Liver (tissue), 9 donors: ENCODE measurements around the gene ATAD5. TPM values are rescaled to one million over a fixed set of nuclear protein-coding genes. Genes with fewer than 3 reads are reported as not detected.
"Not testable (repeated sequence)": the region's sequence is repeated elsewhere in the genome, so short reads cannot be mapped to it uniquely, and the experiment has no call there.

Experiments used
- DNase-seq: peaks from one replicate; pipeline ENCODE4 v3.0.0-alpha.2; 2017; ENCODE audit warnings: low spot score
- H3K27ac ChIP-seq, 2 donors: one replicate each; pipeline ENCODE4 v1.7.0; 2013; ENCODE audit warnings: inconsistent platforms in 2 of 2, low read length in 2 of 2, control low read depth in 1 of 2, low read depth in 1 of 2, mild to moderate bottlenecking in 1 of 2
- H3K27me3 ChIP-seq, 4 donors: one replicate each; pipeline versions ENCODE4 v1.6.1 to v1.7.0; 2013; ENCODE audit warnings: low read length in 3 of 4, inconsistent platforms in 1 of 4, mild to moderate bottlenecking in 1 of 4, moderate library complexity in 1 of 4; ENCODE audit not compliant: control insufficient read depth in 4 of 4, insufficient read depth in 4 of 4
- H3K36me3 ChIP-seq, 4 donors: one replicate each; pipeline versions ENCODE4 v1.6.1 to v1.7.0; 2013; ENCODE audit warnings: low read length in 3 of 4, mild to moderate bottlenecking in 3 of 4, low read depth in 1 of 4, moderate library complexity in 1 of 4; ENCODE audit not compliant: control insufficient read depth in 4 of 4, insufficient read depth in 3 of 4
- H3K4me1 ChIP-seq, 4 donors: one replicate each; pipeline versions ENCODE4 v1.6.1 to v1.7.0; 2013; ENCODE audit warnings: low read length in 3 of 4, mild to moderate bottlenecking in 3 of 4, moderate library complexity in 1 of 4; ENCODE audit not compliant: control insufficient read depth in 4 of 4, insufficient read depth in 4 of 4
- H3K4me3 ChIP-seq, 3 donors: one replicate each; pipeline versions ENCODE4 v1.6.1 to v1.7.0; 2013; ENCODE audit warnings: low read length in 3 of 3, control low read depth in 1 of 3, low read depth in 1 of 3, mild to moderate bottlenecking in 1 of 3
- H3K9ac ChIP-seq, 2 donors: one replicate each; pipeline ENCODE4 v1.7.0; 2013; ENCODE audit warnings: low read length in 2 of 2, mild to moderate bottlenecking in 2 of 2, moderate library complexity in 2 of 2, control low read depth in 1 of 2, low read depth in 1 of 2
- H3K9me3 ChIP-seq, 4 donors: one replicate each; pipeline versions ENCODE4 v1.6.1 to v1.7.0; 2013; ENCODE audit warnings: low read length in 3 of 4; ENCODE audit not compliant: control insufficient read depth in 4 of 4
- ATF3 ChIP-seq: IDR thresholded peaks from 2 replicates; pipeline ENCODE4 v1.6.1; 2016; ENCODE audit warnings: antibody characterized with exemption
- CTCF ChIP-seq: fragments of 150-350 bp; IDR thresholded peaks from 2 replicates; pipeline ENCODE4 v1.5.1; 2017; ENCODE audit warnings: improper control_type of control experiment, low read depth, low read length; ENCODE audit not compliant: missing input control
- EGR1 ChIP-seq, 2 donors: IDR thresholded peaks; 2 replicates each; pipeline ENCODE4 v1.6.1; 2016 to 2018; ENCODE audit warnings: antibody characterized with exemption in 2 of 2, low read depth in 2 of 2
- FOXA1 ChIP-seq: IDR thresholded peaks from 2 replicates; pipeline ENCODE4 v1.6.1; 2016; ENCODE audit warnings: antibody characterized with exemption
- FOXA2 ChIP-seq: IDR thresholded peaks from 2 replicates; pipeline ENCODE4 v1.6.1; 2016; ENCODE audit warnings: antibody characterized with exemption
- GABPA ChIP-seq, 2 donors: IDR thresholded peaks in 1 of 2; conservative IDR thresholded peaks in 1 of 2; 2 replicates each; pipeline ENCODE4 v1.6.1; 2016; ENCODE audit warnings: antibody characterized with exemption in 2 of 2, mild to moderate bottlenecking in 1 of 2, moderate library complexity in 1 of 2
- HNF4G ChIP-seq: IDR thresholded peaks from 2 replicates; pipeline ENCODE4 v1.6.1; 2016; ENCODE audit warnings: antibody characterized with exemption
- JUND ChIP-seq, 2 donors: IDR thresholded peaks; 2 replicates each; pipeline ENCODE4 v1.6.1; 2016; ENCODE audit warnings: antibody characterized with exemption in 2 of 2
- MAX ChIP-seq: IDR thresholded peaks from 2 replicates; pipeline ENCODE4 v1.6.1; 2016; ENCODE audit warnings: antibody characterized with exemption
- NR2F2 ChIP-seq: IDR thresholded peaks from 2 replicates; pipeline ENCODE4 v1.6.1; 2016; ENCODE audit warnings: antibody characterized with exemption
- RAD21 ChIP-seq, 2 donors: IDR thresholded peaks; 2 replicates each; pipeline ENCODE4 v1.6.1; 2016; ENCODE audit warnings: antibody characterized with exemption in 2 of 2, mild to moderate bottlenecking in 2 of 2
- REST ChIP-seq: IDR thresholded peaks from 2 replicates; pipeline ENCODE4 v1.6.1; 2016; ENCODE audit warnings: antibody characterized with exemption, mild to moderate bottlenecking
- RXRA ChIP-seq, 2 donors: IDR thresholded peaks; 2 replicates each; pipeline ENCODE4 v1.6.1; 2017 to 2018; ENCODE audit warnings: antibody characterized with exemption in 2 of 2, mild to moderate bottlenecking in 1 of 2
- SP1 ChIP-seq: IDR thresholded peaks from 2 replicates; pipeline ENCODE4 v1.6.1; 2018; ENCODE audit warnings: antibody characterized with exemption, mild to moderate bottlenecking
- TAF1 ChIP-seq: conservative IDR thresholded peaks from 2 replicates; pipeline ENCODE4 v1.6.1; 2016; ENCODE audit warnings: antibody characterized with exemption, mild to moderate bottlenecking
- YY1 ChIP-seq: IDR thresholded peaks from 2 replicates; pipeline ENCODE4 v1.6.1; 2016; ENCODE audit warnings: antibody characterized with exemption, mild to moderate bottlenecking
- ZBTB33 ChIP-seq: IDR thresholded peaks from 2 replicates; pipeline ENCODE4 v1.6.1; 2016; ENCODE audit warnings: antibody characterized with exemption
- WGBS: extraction: QIAGEN DNeasy Blood & Tissue Kit; methylation state at CpG from one replicate; pipeline ENCODE4 v1.1.7; 2013; 5-methylcytosine and 5-hydroxymethylcytosine counted together
- polyA plus RNA-seq, 2 donors: library from polyadenylated mRNA; stranded (reverse) in 1 of 2; unstranded in 1 of 2; fragments of 200-250 nt in 1 of 2; fragments of >200 nt in 1 of 2; fragmentation: Nextera tagmentation in 1 of 2; extraction: Ambion mirVana in 1 of 2; gene quantifications; one replicate each; pipeline versions ENCODE4 v1.2.1 to v1.2.3, GENCODE V29; 2013 to 2015
- total RNA-seq, 2 donors: library from RNA; depleted of rRNA; stranded (reverse); fragments of >200 nt; gene quantifications; one replicate each; pipeline ENCODE4 v1.2.3, GENCODE V29; 2014
- donor health status: healthy.
- donor health status: healthy.
- donor health status: healthy.
- donor health status: healthy.
- donor health status: healthy.

The ATAD5 gene
- total and polyA plus RNA-seq, 4 donors, result 0.15 to 10.6 (median 0.52) TPM

GRCh38 chr17:30929081-30929633 lies 97.4 kb downstream of the ATAD5 start:
- 71% methylated on average over 8 of the region's 8 CpGs for WGBS
- no peaks in the 10 kb centered on the region for H3K9me3 ChIP-seq
- H3K27ac ChIP-seq, result no peak overlapping the region
- no peak overlapping the region for H3K9ac ChIP-seq
- no peak for TF ChIP-seq MAX
- no peak for TF ChIP-seq FOXA1
- no peak for TF ChIP-seq RXRA (IDR thresholded peaks at IDR 0.05)
- TF ChIP-seq ATF3, result no peak
- no peak for TF ChIP-seq EGR1 (IDR thresholded peaks at IDR 0.05; ENCODE audit: low read depth in 2 of 2)
- no peak for TF ChIP-seq REST
- TF ChIP-seq TAF1, result no peak
- TF ChIP-seq CTCF, result no peak
- no peak for TF ChIP-seq NR2F2
- TF ChIP-seq FOXA2, result no peak
- TF ChIP-seq ZBTB33, result no peak
- no peak for TF ChIP-seq YY1
- TF ChIP-seq HNF4G, result no peak
- no peak for TF ChIP-seq GABPA (IDR thresholded peaks at IDR 0.05 in 1 of 2, conservative IDR thresholded peaks at IDR 0.05 in 1 of 2)
- TF ChIP-seq JUND (IDR thresholded peaks at IDR 0.05), result no peak
- TF ChIP-seq RAD21 (IDR thresholded peaks at IDR 0.05), result no peak
- TF ChIP-seq SP1, result no peak
- no peaks in the 10 kb centered on the region for H3K27me3 ChIP-seq
- no peaks in the 10 kb centered on the region for H3K4me1 ChIP-seq
- no peak overlapping the region for H3K4me3 ChIP-seq
- H3K36me3 ChIP-seq, result peaks cover 0 to 2% (median 0%) of the 10 kb centered on the region in 4 donors
- DNase-seq, result no peak

GRCh38 chr17:30929861-30930260 lies 98.1 kb downstream of the ATAD5 start:
- not testable (repeated sequence) for H3K27ac ChIP-seq, DNase-seq, H3K36me3 ChIP-seq, H3K27me3 ChIP-seq, H3K4me1 ChIP-seq, H3K9ac ChIP-seq, H3K4me3 ChIP-seq, H3K9me3 ChIP-seq
- 98% methylated on average over 3 of the region's 3 CpGs for WGBS
